ENCODE measurements around the gene LSM7.

GRCh38 chr19:2282062-2282861 is 46.1 kb downstream of the LSM7 start, which contains the start of gene PEAK3:
- TF ChIP-seq CTCF (IDR thresholded peaks at IDR 0.05) (no peak), POLR2A (IDR thresholded peaks at IDR 0.05) (peak; percentile 30)
